ENCODE results near the gene FOXN1.

FOXN1 gene

GRCh38 chr17:28477928-28478327 lies 28.2 kb upstream of the FOXN1 start:
- no peak for DNase-seq (ENCODE audit: low read depth)

DNA sequence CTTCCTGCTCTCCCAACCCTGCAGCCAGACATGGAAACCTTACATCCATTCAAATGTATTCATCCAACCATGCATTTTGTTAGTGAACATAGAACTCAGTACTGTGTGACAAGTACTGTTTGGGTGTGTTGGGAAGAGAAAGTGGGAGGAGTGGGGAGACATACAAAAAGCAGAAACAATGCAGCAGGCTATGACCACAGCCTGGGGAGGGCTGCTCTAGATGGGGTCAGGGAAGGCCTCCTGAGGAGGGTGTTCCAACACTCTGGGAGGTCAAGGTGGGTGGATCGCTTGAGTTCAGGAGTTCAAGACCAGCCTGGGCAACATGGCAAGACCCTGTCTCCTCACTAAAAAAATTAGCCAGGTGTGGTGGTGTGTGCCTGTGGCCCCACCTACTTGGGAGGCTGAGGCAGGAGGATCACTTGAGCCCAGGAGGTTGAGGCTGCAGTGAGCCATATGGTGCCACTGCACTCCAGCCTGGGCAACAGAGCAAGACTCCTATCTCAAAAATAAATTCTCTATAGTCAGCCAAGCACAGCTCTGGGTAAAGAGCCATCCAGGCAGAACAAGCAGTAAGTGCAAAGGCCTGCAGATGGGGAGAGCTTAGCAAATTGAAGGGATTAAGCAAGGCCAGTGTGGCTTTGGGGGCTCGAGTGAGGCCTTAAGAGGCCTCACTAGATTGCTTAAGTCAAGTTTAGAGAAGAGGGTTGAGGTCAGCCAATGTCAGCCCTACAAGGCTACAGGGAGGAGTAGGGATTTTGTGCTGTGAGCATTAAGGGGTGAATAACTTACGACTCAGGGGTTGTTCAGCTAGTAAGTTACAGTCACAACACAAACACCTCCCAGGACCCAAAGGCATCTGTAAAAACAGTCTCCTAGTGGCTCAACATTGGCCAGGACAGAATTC lies 27.2 kb upstream of the FOXN1 start:
- no peak for DNase-seq (ENCODE audit: low read depth)

GRCh38 chr17:28480278-28480677 lies 25.9 kb upstream of the FOXN1 start:
- no peak for DNase-seq (ENCODE audit: low read depth)

GRCh38 chr17:28480799-28481571 lies 25.2 kb upstream of the FOXN1 start:
- DNase-seq (ENCODE audit: low read depth), result no peak

GRCh38 chr17:28482551-28483199 lies 23.5 kb upstream of the FOXN1 start:
- no peak for DNase-seq (ENCODE audit: low read depth)

DNA sequence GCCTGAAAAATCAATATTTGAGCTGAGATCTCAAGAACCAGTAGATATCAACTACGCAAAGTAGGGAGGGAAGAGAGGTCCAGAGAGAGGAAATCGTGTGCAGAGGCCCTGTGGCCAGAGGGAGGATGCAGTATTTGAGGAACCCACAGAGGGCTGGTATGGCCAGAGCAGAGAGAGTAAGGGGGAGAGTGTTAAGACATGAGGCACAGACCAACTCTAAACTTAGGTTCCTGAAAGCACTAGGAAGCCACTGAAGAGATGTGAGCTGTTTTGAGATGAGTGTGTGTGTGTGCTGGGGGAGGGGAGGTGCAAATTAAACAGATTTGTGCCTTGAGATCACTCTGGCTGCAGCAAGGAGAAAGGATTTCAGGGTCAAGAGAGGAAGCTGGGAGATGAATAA lies 21.9 kb upstream of the FOXN1 start:
- DNase-seq (ENCODE audit: low read depth), result no peak

DNA sequence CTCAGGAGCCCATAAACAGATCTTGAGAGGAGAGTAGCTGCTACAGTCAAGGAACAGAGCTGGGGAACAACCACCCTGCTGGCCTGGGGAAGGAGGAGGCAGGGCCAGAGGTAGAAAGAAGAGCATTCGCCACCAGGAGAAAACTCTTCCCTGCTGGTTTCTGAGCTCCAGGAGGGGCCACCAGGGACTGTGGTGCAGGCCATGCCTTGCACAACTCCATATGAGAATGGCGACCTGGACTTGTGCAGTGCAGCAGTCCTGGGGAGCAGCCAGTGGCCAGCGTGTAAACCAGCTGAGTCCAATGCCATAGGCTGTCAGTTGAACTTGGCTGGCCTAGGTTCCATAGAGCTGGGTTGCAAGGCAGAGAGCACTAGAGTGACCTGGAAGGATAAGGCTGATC lies 21.1 kb upstream of the FOXN1 start:
- no peak for DNase-seq (ENCODE audit: low read depth)

GRCh38 chr17:28487881-28488532 lies 18.1 kb upstream of the FOXN1 start:
- DNase-seq (ENCODE audit: low read depth), result no peak

DNA sequence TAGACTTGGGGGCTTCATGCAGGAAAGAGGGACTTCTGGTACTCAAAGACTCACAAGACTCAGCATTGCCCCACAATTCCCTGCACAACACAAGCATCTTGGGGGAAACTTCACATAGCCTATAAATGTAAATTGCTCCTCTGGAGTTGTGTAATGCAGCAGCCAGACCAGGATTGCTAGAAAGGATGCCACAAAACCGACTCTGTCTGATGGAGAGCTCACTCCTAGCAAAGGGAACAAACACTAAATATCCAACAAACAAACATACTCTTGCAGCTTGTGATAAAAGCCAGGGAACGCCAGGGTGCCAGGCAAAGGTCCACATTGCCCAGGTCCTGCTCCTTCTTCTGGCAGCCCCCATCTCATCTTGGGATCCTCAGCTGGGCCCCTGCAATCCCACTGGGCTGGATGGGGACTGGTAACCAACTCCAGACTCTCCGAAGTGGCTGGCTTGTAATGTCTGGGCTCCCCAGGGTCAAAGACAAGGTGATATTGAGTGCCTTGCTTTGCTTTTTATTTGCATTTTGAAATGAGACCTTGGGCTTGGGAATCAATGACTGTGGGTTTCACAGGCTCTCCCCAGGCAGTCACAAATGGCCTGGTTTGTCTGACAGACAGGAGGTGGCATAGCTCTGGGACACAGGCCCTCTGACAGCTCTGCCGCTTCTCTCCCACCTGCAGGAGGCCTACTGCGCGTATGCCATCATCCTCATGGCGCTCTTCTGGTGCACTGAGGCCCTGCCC lies 17.4 kb upstream of the FOXN1 start:
- no peak for DNase-seq (ENCODE audit: low read depth)

GRCh38 chr17:28491286-28491685 lies 14.9 kb upstream of the FOXN1 start:
- DNase-seq (ENCODE audit: low read depth), result no peak

DNA sequence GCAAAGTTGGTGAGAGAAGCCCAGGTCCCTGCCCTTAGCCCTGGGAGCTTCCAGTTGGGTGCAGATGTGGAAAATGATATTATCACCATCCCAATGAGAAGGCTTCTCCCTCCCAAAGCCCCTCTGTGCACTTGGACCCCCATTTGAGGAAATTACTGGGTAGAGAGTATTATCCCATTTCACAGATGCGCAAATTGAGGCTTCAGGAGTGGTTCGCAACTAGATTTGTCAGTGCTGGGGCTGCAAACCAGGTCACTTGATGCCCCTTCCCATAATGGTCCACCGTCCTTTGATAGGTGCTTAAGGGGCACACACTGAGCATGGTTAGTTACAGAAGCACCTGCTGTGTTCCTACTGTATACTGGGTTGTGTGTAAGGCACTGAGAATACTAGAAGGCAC lies 14.3 kb upstream of the FOXN1 start:
- DNase-seq (ENCODE audit: low read depth), result no peak

- no peak for DNase-seq (ENCODE audit: low read depth)
Observed at GRCh38 chr17:28492352-28493310, 13.5 kb upstream of the FOXN1 start.

GRCh38 chr17:28493460-28493859 lies 12.7 kb upstream of the FOXN1 start:
- DNase-seq (ENCODE audit: low read depth), result no peak

DNA sequence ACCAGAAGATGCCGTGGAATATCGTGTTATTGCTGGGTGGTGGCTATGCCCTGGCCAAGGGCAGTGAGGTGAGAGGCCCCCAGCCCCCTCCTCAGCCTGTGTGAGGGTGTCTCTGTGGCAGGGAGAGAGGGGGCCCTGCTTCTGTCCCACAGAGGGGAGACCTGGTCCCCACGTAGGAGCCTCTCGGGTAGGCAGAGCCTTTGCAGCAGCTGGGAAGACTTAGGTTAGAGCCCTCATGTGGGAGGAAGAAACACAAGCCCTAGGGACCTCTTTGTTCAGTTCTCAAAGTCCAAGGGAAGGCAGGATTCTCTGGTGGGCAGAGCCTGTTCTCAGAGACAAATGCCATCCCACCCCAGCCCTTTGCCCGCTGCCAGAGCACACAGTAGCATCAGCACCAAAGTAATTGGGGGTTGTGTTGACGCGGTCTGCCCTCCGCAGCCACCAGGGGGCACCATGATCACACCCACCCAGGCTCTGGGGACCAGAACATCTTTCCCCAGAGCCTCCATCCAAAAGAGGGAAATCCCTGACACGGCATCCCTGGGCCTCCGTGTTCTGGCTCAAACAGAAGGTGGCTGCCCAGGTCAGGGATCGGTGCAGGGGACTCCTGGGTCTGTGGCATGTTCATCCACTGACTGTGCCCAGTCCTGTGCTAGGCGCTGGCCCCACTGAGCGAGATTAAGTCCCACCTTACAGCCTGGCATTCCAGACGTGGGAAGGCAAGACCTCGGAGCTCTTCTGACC lies 11.5 kb upstream of the FOXN1 start:
- peak; percentile 66 for DNase-seq (ENCODE audit: low read depth)

DNA sequence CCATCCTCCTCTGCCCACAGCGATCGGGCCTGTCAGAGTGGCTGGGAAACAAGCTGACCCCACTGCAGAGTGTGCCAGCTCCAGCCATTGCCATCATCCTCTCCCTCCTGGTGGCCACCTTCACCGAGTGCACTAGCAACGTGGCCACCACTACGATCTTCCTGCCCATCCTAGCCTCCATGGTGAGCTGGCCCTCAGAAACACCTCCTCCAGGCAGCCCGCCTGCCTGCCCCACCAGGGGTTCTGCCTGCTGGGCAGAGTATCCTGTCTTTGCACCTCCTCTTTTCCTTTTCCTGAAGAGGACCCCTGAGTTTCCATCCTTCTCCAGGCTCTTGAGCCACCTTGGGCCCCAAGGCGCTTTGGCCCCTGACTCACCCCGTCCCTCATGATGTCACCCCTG lies 10.5 kb upstream of the FOXN1 start:
- DNase-seq (ENCODE audit: low read depth), result no peak

DNA sequence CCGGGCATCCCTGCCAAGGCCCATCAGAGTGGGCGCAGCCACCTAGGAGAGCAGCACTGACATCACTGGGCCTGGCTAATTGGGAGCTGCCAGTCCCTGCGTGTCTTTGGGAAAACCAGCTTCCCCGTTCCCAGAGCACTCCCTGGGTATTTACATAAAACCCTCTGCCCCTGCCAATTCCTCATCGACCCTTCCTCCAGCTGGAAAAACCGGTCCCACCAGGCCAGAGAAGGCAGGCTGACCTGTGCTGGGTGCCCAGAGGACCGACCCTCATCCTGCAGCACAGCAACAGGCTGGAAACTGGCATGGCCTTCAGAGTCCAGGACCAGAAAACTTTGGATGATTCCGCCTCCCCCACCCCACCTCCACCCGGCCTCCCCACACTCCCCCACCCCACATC lies 8.2 kb upstream of the FOXN1 start:
- DNase-seq (ENCODE audit: low read depth), result no peak

DNA sequence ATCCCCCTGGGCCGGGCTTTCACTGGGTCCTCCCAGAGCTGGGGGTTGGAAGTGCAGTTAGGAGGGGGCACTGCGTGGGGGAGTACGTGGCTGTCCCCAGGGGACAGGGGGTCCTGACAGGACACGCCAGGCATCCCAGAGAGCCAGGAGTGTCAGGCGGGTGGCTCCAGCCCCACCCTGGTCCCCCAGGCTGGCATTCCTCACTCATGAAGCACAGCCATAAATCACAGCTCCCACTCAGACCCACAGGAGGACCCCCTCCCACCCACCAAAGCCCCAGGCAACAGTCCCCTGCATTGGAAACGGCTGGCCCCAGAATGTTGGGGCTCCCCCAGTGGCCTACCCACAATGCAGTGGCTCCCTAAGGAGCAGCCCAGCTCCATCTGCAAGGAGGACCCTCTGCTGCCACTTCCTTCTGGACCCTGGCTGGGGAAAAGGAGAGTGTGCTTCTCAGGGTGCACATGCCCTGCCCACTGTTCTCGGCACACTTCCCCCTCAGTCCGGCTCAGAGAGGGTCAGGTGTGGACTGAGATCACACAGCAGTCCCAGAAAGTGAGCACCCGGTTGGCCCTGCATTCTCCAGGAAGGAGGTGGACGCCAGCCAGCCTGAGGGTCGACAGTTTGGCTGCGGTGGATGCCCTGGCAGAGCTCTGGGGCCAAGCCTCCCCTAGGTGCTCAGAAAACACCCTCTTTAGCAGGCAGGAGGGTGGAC lies 7.3 kb upstream of the FOXN1 start:
- no peak for DNase-seq (ENCODE audit: low read depth)

DNA sequence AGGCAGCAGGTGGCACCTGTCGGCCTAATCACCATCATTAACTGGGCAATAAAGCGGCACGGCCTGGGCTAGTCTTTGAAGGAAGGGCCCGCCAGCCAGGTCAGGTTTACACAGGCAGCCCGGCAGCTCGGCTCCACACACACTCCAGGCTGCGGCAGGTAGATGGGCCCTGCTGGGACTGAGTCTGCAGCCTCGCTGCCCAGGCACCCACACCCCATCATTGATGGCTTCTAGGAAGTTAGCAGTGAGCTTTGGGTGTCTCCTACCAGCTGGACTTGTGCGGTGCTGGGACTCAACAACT lies 6.8 kb upstream of the FOXN1 start:
- DNase-seq (ENCODE audit: low read depth), result no peak

DNA sequence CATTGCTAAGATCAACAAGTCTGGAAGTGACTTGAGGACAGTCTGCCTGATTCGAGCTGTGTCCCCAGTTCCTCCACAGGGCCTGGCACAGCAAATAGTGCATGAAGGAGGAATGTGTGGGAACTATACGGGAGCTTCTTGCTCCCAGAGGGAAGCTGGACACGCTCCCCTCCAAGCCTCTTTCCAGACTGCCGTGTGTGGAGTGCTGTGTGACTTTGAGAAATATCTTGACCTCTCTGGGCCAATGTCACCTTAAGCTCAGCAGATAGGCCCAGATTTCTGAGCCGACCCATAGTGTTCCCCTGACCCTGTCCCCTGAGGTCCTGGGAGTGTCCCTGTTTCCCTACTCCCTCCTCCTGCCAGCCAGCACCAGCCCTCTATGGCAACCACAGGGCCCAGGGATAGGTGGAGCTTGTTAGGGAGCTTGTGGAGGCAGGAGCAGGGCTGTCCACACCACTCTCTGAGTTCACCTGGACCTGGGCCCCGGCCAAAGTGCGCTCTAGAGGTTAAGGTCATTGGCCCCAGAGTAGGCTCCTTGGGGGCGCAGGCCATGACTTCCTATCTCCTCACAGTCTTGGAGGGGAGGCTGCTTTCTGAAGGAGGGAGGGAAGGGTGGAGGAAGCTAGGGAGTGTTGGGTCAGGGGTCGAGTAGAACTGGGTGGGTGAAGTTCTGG lies 6.3 kb upstream of the FOXN1 start:
- DNase-seq (ENCODE audit: low read depth), result no peak
